ENCODE data around the gene XRCC3. TPM values are rescaled to one million over a fixed set of nuclear protein-coding genes. Genes with fewer than 3 reads are reported as not detected.

Gene XRCC3
- total RNA-seq, 2 experiments from 2014 or later: 57.8 to 65.0 TPM

GRCh38 chr14:103687712-103688111, 27.5 kb downstream of the XRCC3 start:
- H3K36me3 Mint-ChIP-seq: peaks cover 1% of the 10 kb centered on the region
- no peaks in the 10 kb centered on the region for H3K4me1 Mint-ChIP-seq
- DNase-seq: no peak

GRCh38 chr14:103686831-103687485, 28.3 kb downstream of the XRCC3 start:
- no peak for DNase-seq

More at GRCh38 chr14:103687712-103688111, 27.5 kb downstream of the XRCC3 start:
- no peaks in the 10 kb centered on the region for H3K9me3 Mint-ChIP-seq
- H3K4me3 Mint-ChIP-seq: no peak overlapping the region
- no peak overlapping the region for H3K27ac Mint-ChIP-seq
- H3K27me3 Mint-ChIP-seq: no peaks in the 10 kb centered on the region

GRCh38 chr14:103685276-103686211, 29.7 kb downstream of the XRCC3 start:
- Mint-ChIP-seq H3K4me1 (no peaks in the 10 kb centered on the region), H3K4me3 (no peak overlapping the region), H3K9me3 (no peaks in the 10 kb centered on the region), H3K27ac (no peak overlapping the region), H3K27me3 (no peaks in the 10 kb centered on the region), H3K36me3 (peaks cover 4% of the 10 kb centered on the region)
- no peak for DNase-seq

More at GRCh38 chr14:103686831-103687485, 28.3 kb downstream of the XRCC3 start:
- Mint-ChIP-seq H3K4me3 (no peak overlapping the region), H3K27ac (no peak overlapping the region), H3K9me3 (no peaks in the 10 kb centered on the region), H3K36me3 (peaks cover 1% of the 10 kb centered on the region), H3K4me1 (no peaks in the 10 kb centered on the region), H3K27me3 (no peaks in the 10 kb centered on the region)

GRCh38 chr14:103684871-103685270, 30.4 kb downstream of the XRCC3 start:
- no peaks in the 10 kb centered on the region for H3K27me3 Mint-ChIP-seq
- no peaks in the 10 kb centered on the region for H3K9me3 Mint-ChIP-seq
- H3K36me3 Mint-ChIP-seq: peaks cover 5% of the 10 kb centered on the region
- no peak overlapping the region for H3K27ac Mint-ChIP-seq
- no peak for DNase-seq
- no peak overlapping the region for H3K4me3 Mint-ChIP-seq
- H3K4me1 Mint-ChIP-seq: no peaks in the 10 kb centered on the region

GRCh38 chr14:103684471-103684870, 30.8 kb downstream of the XRCC3 start:
- H3K9me3 Mint-ChIP-seq: no peaks in the 10 kb centered on the region
- H3K36me3 Mint-ChIP-seq: peaks cover 5% of the 10 kb centered on the region
- no peaks in the 10 kb centered on the region for H3K27me3 Mint-ChIP-seq

GRCh38 chr14:103683139-103683538, 32.1 kb downstream of the XRCC3 start:
- Mint-ChIP-seq H3K9me3 (no peaks in the 10 kb centered on the region), H3K4me3 (no peak overlapping the region), H3K36me3 (peaks cover 5% of the 10 kb centered on the region), H3K4me1 (peaks cover 9% of the 10 kb centered on the region), H3K27ac (no peak overlapping the region), H3K27me3 (no peaks in the 10 kb centered on the region)
- DNase-seq: no peak

More at GRCh38 chr14:103684471-103684870, 30.8 kb downstream of the XRCC3 start:
- DNase-seq: no peak
- peaks cover 4% of the 10 kb centered on the region for H3K4me1 Mint-ChIP-seq
- no peak overlapping the region for H3K4me3 Mint-ChIP-seq
- H3K27ac Mint-ChIP-seq: no peak overlapping the region

GRCh38 chr14:103680491-103681231, 34.6 kb downstream of the XRCC3 start:
- Mint-ChIP-seq H3K4me1 (peaks cover 9% of the 10 kb centered on the region), H3K9me3 (no peaks in the 10 kb centered on the region), H3K4me3 (no peak overlapping the region), H3K36me3 (peaks cover 11% of the 10 kb centered on the region), H3K27me3 (no peaks in the 10 kb centered on the region), H3K27ac (no peak overlapping the region)
- DNase-seq: no peak

GRCh38 chr14:103679351-103679750, 35.9 kb downstream of the XRCC3 start:
- no peaks in the 10 kb centered on the region for H3K9me3 Mint-ChIP-seq
- DNase-seq: peak; percentile 58
- no peak overlapping the region for H3K4me3 Mint-ChIP-seq
- H3K4me1 Mint-ChIP-seq: peaks cover 9% of the 10 kb centered on the region
- no peaks in the 10 kb centered on the region for H3K27me3 Mint-ChIP-seq
- peaks cover 10% of the 10 kb centered on the region for H3K36me3 Mint-ChIP-seq
- H3K27ac Mint-ChIP-seq: peak overlapping the region; percentile 80

GRCh38 chr14:103676881-103677675, 38.2 kb downstream of the XRCC3 start:
- H3K36me3 Mint-ChIP-seq: peaks cover 16% of the 10 kb centered on the region
- no peak overlapping the region for H3K4me3 Mint-ChIP-seq
- H3K27me3 Mint-ChIP-seq: no peaks in the 10 kb centered on the region
- no peak for DNase-seq
- no peaks in the 10 kb centered on the region for H3K9me3 Mint-ChIP-seq
- H3K4me1 Mint-ChIP-seq: peaks cover 9% of the 10 kb centered on the region
- H3K27ac Mint-ChIP-seq: no peak overlapping the region

- Mint-ChIP-seq H3K4me1 (peaks cover 9% of the 10 kb centered on the region), H3K27ac (no peak overlapping the region), H3K36me3 (peaks cover 20% of the 10 kb centered on the region), H3K27me3 (no peaks in the 10 kb centered on the region), H3K9me3 (no peaks in the 10 kb centered on the region), H3K4me3 (no peak overlapping the region)
- DNase-seq: no peak
Measured at GRCh38 chr14:103675957-103676356, 39.3 kb downstream of the XRCC3 start.

- Mint-ChIP-seq H3K9me3 (no peaks in the 10 kb centered on the region), H3K4me1 (no peaks in the 10 kb centered on the region), H3K4me3 (no peak overlapping the region), H3K27ac (no peak overlapping the region), H3K27me3 (no peaks in the 10 kb centered on the region), H3K36me3 (peaks cover 22% of the 10 kb centered on the region)
- DNase-seq: no peak
Measured at GRCh38 chr14:103671911-103672310, 43.3 kb downstream of the XRCC3 start.

- H3K27ac Mint-ChIP-seq: no peak overlapping the region
- H3K9me3 Mint-ChIP-seq: no peaks in the 10 kb centered on the region
- H3K27me3 Mint-ChIP-seq: no peaks in the 10 kb centered on the region
- H3K36me3 Mint-ChIP-seq: peaks cover 17% of the 10 kb centered on the region
- H3K4me1 Mint-ChIP-seq: no peaks in the 10 kb centered on the region
- no peak overlapping the region for H3K4me3 Mint-ChIP-seq
- no peak for DNase-seq
Measured at GRCh38 chr14:103669370-103669769, 45.9 kb downstream of the XRCC3 start.

GRCh38 chr14:103668117-103668516, 47.1 kb downstream of the XRCC3 start:
- H3K9me3 Mint-ChIP-seq: no peaks in the 10 kb centered on the region
- no peaks in the 10 kb centered on the region for H3K4me1 Mint-ChIP-seq
- no peak overlapping the region for H3K4me3 Mint-ChIP-seq
- H3K36me3 Mint-ChIP-seq: peaks cover 12% of the 10 kb centered on the region
- no peaks in the 10 kb centered on the region for H3K27me3 Mint-ChIP-seq
- H3K27ac Mint-ChIP-seq: no peak overlapping the region
- DNase-seq: no peak

GRCh38 chr14:103667671-103668070, 47.6 kb downstream of the XRCC3 start:
- Mint-ChIP-seq H3K4me3 (no peak overlapping the region), H3K27ac (no peak overlapping the region), H3K9me3 (no peaks in the 10 kb centered on the region), H3K36me3 (peaks cover 12% of the 10 kb centered on the region), H3K27me3 (no peaks in the 10 kb centered on the region), H3K4me1 (no peaks in the 10 kb centered on the region)
- no peak for DNase-seq
